ENCODE measurements around the gene ITGAD. TPM values are rescaled to one million over a fixed set of nuclear protein-coding genes. Genes with fewer than 3 reads are reported as not detected.
A peak's percentile ranks its signal among the peaks of the same experiment; 100 is the strongest.

ITGAD gene
- total RNA-seq, 2 donors from 2014 or later, result not detected

DNA sequence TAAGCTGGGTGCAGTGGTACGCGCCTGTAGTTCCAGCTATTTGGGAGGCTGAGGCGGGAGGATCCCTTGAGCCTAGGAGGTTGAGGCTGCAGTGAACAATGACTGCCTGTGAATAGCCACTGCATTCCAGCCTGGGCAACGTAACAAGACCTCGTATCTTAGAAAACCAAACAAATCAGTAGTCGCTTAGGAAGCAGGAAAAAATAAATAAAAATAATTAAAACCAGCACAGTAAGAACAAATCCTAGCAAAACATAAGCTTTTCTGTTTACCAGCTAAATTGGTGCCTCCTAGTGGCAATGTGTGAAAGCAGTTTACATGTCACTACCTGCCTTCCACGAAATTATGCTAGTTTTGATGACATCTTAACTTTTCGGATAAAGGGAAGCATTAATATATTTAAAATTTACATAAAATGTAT is 67.5 kb downstream of the ITGAD start:
- Histone ChIP-seq H3K4me1 (peaks cover 34% of the 10 kb centered on the region), H3K36me3 (replicated peaks in 1 of 2; ENCODE audit: insufficient read depth in 1 of 2, low read depth in 2 of 2) (peaks cover 0 to 10% of the 10 kb centered on the region in 2 donors), H3K27me3 (no peaks in the 10 kb centered on the region), H3K9me3 (no peaks in the 10 kb centered on the region), H3K27ac (peak overlapping the region in 3 of 4 donors; percentile 98 to 100 (median 99)), H3K4me3 (no peak overlapping the region)
- intact Hi-C loops (cut with DNase I), result no loop called here
- 34 to 38% methylated on average over 8 of the region's 8 CpGs for WGBS, 2 donors
- DNase-seq, result peak in 1 of 4 donors; percentile 46
- ATAC-seq, result no peak
- TF ChIP-seq POLR2A (IDR thresholded peaks at IDR 0.05), result no peak
- TF ChIP-seq, protein P1, sequence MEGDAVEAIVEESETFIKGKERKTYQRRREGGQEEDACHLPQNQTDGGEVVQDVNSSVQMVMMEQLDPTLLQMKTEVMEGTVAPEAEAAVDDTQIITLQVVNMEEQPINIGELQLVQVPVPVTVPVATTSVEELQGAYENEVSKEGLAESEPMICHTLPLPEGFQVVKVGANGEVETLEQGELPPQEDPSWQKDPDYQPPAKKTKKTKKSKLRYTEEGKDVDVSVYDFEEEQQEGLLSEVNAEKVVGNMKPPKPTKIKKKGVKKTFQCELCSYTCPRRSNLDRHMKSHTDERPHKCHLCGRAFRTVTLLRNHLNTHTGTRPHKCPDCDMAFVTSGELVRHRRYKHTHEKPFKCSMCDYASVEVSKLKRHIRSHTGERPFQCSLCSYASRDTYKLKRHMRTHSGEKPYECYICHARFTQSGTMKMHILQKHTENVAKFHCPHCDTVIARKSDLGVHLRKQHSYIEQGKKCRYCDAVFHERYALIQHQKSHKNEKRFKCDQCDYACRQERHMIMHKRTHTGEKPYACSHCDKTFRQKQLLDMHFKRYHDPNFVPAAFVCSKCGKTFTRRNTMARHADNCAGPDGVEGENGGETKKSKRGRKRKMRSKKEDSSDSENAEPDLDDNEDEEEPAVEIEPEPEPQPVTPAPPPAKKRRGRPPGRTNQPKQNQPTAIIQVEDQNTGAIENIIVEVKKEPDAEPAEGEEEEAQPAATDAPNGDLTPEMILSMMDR (IDR thresholded peaks at IDR 0.05), result peak; percentile 11 to 59 (median 55)

DNA sequence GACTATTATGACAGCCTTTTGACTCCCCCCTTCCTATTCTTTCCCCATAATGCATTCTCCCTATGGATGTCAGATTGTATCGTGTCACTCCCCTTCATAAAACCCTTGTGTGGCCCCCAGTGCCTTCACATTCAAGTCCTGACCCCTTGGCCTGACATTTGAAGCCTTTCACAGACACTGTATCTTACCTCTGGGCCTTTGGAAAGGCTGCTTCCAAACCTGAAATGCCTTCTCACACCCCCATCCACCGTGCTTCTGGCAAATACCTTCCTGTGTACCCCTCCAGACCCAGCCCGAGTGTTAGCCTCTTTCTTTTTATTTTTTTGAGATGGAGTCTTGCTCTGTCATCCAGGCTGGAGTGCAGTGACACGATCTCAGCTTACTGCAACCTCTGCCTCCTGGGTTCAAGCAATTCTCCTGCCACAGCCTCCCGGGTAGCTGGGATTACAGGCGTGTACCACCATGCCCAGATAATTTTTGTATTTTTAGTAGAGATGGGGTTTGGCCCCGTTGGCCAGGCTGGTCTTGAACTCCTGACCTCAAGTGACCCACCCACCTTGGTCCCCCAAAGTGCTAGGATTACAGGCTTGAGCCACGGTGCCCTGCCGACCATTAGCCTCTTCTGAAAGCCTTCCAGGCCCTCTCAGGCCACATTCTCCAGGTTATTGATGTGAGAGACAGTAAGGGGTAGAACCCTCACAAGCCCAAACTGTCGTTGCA is 68.2 kb downstream of the ITGAD start:
- H3K27me3 ChIP-seq, result no peaks in the 10 kb centered on the region
- 80 to 83% methylated on average over 7 to 10 of the region's 10 CpGs for WGBS, 2 donors
- H3K9me3 ChIP-seq, result no peaks in the 10 kb centered on the region
- no peak overlapping the region for H3K27ac ChIP-seq
- H3K4me1 ChIP-seq, result peaks cover 27% of the 10 kb centered on the region
- DNase-seq (no peak), ATAC-seq (no peak)
- TF ChIP-seq POLR2A (IDR thresholded peaks at IDR 0.05), result no peak
- TF ChIP-seq, protein P1 (IDR thresholded peaks at IDR 0.05), result no peak
- peaks cover 0 to 12% of the 10 kb centered on the region in 2 donors for H3K36me3 ChIP-seq (replicated peaks in 1 of 2; ENCODE audit: insufficient read depth in 1 of 2, low read depth in 2 of 2)
- H3K4me3 ChIP-seq, result no peak overlapping the region
- intact Hi-C loops (cut with DNase I), result no loop called here

GRCh38 chr16:31461921-31462804 is 69.0 kb downstream of the ITGAD start:
- intact Hi-C loops (cut with DNase I), result no loop called here
- H3K36me3 ChIP-seq (replicated peaks in 1 of 2; ENCODE audit: insufficient read depth in 1 of 2, low read depth in 2 of 2), result peaks cover 0 to 12% of the 10 kb centered on the region in 2 donors
- H3K4me3 ChIP-seq, result no peak overlapping the region
- TF ChIP-seq POLR2A (IDR thresholded peaks at IDR 0.05), result no peak
- TF ChIP-seq, protein P1 (IDR thresholded peaks at IDR 0.05), result no peak
- H3K9me3 ChIP-seq, result no peaks in the 10 kb centered on the region
- DNase-seq (no peak), ATAC-seq (no peak)
- no peak overlapping the region for H3K27ac ChIP-seq
- 89 to 90% methylated on average over 16 to 33 of the region's 35 CpGs for WGBS, 2 donors
- peaks cover 19% of the 10 kb centered on the region for H3K4me1 ChIP-seq
- H3K27me3 ChIP-seq, result no peaks in the 10 kb centered on the region

GRCh38 chr16:31464348-31464769 is 71.2 kb downstream of the ITGAD start:
- no peak overlapping the region for H3K4me3 ChIP-seq
- H3K9me3 ChIP-seq, result no peaks in the 10 kb centered on the region
- H3K36me3 ChIP-seq (replicated peaks in 1 of 2; ENCODE audit: insufficient read depth in 1 of 2, low read depth in 2 of 2), result peaks cover 0 to 12% of the 10 kb centered on the region in 2 donors
- no peak overlapping the region for H3K27ac ChIP-seq
- TF ChIP-seq, protein P1 (IDR thresholded peaks at IDR 0.05), result no peak
- no peak for TF ChIP-seq POLR2A (IDR thresholded peaks at IDR 0.05)
- peaks cover 9% of the 10 kb centered on the region for H3K4me1 ChIP-seq
- H3K27me3 ChIP-seq, result no peaks in the 10 kb centered on the region
- ATAC-seq (no peak), DNase-seq (no peak)
- WGBS, 2 donors, result 92 to 97% methylated on average over 14 to 33 of the region's 36 CpGs
- intact Hi-C loops (cut with DNase I), result no loop called here

Measured in body of pancreas (tissue), 4 donors.